Bone marrow (tissue), 2 donors: Measurements from ENCODE around the gene FILIP1.
A peak's percentile ranks its signal among the peaks of the same experiment; 100 is the strongest.

Experiments
- DNase-seq, 2 donors: peaks; one replicate each; lab custom pipeline; 2025; lab: John Stamatoyannopoulos, UW

Gene FILIP1

DNA sequence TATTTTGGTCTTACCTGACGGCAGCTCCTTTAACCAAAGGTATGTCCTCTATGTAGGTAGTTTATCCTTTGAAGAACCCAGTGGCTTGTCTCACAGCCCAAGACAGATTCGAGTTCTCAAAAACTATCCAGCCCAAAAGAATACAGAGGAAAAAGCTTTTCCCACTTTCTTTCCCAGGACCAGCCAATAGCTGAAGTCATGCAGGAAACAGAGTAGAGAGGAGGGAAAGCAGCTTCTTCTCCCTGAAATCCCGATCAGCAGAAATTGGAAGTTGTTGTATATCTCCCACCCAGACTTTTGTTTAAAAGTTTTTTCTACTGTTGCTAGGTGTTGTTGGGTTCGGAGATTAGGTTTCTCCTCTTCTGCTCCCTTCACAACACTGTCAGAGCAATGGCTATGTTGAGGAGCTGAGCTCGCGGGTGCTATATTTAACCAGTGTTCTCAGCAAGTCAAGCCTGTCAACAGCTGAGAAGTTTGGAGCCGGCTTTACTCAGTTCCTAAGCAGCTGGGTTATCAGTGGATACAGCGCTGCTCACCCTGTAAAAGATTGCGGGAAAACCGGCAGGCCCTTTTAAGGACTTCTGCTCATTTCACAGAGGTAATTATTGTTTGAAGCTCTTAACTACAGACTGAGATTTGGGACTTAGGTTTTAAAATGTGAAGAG is at the start of gene FILIP1:
Gene FILIP1, minus strand, starts transcription at position 401 of the 665 bp plus-strand sequence. CDS start 78,828 bp downstream, outside the sequence.
- no peak for DNase-seq

GRCh38 chr6:75543311-75543710 is 49.7 kb upstream of the FILIP1 start:
- no peak for DNase-seq

DNA sequence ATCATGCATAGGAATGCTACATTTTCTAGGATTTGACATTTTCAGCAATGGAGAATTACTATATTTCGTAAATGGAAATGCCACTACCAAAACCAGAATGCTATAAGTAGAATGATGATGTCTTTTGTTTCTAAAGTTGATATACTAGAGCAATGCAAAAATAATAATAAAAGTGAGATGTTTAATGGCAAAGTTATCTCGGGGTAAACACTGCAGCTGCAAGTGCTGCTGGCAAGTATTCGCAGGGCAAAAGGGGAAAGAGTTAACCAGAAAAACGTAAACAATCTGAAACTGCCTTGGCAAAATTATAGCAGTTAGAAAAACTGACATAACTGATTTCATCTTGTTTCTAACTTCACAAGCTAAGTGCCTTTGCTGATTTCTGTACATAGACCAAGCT is 45.5 kb upstream of the FILIP1 start:
- DNase-seq, result no peak

- DNase-seq, result no peak
These were observed 38.9 kb upstream of the FILIP1 start for GRCh38 chr6:75532521-75532920.

GRCh38 chr6:75531174-75531573 is 37.6 kb upstream of the FILIP1 start:
- DNase-seq, result no peak

DNA sequence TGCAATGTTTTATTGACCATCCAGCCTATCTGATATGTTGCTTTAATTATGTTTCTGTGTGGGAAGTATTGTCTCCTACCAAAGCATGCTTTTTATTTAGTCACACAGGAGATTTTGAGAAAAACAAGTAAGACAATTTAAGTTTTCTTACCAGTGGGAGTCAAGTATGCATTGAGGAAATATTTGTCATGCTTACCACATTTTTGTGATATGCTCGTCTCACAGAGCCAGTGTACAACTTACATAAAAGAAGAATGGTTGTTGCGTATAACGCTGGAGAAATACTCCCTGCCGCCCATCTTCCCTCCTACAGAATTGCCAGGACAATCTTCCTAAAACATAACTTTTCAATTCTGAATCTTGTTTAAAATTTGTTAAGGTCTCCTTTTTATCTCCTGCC is 37.1 kb upstream of the FILIP1 start:
- DNase-seq, result no peak

DNA sequence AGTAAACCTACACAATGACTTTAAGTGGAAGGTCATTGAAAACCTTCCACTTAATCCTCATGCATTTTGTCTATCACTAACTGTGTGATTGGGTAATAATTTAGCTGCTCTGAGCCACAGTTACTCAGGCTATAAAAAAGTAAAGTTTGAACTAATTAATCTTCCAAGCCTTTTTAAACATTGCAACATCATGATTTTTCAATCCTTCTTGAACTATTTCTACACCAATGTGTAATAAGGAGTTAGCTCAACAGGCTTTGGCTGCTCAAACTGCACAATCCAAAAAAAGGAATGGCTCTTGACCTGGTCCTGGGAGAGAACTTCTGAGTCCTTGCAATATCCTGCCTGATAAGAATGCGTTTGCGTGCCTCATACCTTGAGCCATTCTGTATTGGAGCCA is 34.8 kb upstream of the FILIP1 start:
- DNase-seq, result no peak

DNA sequence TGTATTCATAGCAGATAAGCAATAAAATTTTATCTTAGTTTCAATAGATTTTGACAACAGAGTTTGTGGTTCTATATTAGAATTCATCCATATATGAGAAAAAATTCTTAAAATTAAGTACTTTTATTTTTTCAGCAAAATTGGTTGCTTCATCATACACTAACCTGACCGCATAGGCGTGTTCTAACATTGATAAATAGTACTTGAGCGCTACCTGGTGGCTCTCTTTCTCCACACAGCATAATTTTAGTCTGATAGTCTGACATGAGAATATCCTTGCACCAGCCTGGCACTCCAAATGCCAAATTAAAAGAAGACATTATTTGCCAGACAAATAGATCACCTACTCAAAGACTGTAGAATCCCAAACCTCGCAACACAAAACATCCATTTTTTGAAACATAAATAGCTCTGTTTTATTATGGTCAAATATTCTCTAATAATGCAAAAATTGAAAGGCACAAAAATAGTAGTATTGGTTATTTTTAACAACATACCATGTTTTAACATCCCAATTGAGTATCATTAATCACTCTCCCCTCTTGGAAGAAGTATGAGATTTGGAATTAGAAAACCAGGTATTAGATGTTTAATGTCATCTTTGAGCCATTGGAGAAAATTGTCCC is 33.0 kb upstream of the FILIP1 start:
- peak in 1 of 2 donors; percentile 74 for DNase-seq

GRCh38 chr6:75525682-75526081 is 32.1 kb upstream of the FILIP1 start:
- no peak for DNase-seq

GRCh38 chr6:75524322-75524972 is 30.8 kb upstream of the FILIP1 start:
- DNase-seq, result no peak

- DNase-seq, result no peak
These were observed 23.2 kb upstream of the FILIP1 start for GRCh38 chr6:75516757-75517156.

GRCh38 chr6:75512591-75512990 is 19.0 kb upstream of the FILIP1 start:
- DNase-seq, result no peak

GRCh38 chr6:75505424-75505823 is 11.8 kb upstream of the FILIP1 start:
- no peak for DNase-seq

DNA sequence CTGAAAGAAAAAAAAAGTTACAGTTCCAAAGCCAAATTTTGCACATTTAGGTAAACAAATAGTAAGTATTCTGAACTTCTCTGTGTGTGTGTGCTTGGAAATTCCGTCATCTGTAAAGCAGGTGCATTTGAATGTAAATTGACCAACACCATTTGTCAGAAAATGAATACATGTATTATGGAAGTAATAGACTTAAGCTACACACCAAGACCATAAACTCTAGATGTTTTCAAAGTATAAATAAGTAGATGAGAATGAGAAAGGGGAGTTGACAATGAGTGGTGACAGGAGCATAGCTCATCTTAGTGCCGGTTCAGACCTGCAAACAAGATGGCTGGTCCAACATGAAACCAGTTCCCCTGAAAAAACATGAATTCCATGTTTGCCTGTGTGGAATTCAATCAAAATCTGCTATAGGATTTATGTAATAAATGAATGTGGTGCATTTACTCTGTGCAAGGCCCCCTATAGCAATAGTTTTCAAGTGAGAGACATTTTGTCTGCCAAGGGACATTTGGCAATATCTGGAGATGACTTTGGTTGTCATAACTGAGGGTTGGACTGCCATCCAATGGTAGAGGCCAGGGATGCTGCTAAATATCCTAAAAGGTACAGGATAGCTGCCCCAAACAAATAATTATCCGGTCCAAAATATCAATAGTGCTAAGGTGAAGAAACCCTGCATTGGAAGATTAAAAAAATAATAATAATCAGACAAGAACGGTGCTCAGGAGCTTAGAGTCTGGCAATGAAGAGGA is 11.0 kb upstream of the FILIP1 start:
- no peak for DNase-seq

GRCh38 chr6:75503291-75503690 is 9.7 kb upstream of the FILIP1 start:
- DNase-seq, result no peak

DNA sequence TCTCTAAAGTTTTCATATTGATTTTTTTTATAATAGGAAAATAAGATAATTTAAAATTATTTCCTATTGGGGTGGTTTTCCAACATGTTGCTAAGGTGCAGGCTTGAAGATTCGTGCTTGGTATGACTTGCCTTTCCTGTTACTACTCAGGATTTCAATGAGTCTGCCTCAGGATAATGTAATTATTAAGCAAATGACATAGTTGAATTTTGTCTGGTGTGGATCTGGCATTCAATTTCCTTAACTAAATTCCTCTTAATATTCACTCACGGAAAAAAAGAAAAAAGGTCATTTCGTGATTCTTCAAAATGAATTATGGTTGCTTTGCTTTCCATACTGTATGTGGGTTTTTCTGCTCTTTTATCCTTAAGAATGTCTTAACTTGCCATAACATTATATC is 9.3 kb upstream of the FILIP1 start:
- no peak for DNase-seq

DNA sequence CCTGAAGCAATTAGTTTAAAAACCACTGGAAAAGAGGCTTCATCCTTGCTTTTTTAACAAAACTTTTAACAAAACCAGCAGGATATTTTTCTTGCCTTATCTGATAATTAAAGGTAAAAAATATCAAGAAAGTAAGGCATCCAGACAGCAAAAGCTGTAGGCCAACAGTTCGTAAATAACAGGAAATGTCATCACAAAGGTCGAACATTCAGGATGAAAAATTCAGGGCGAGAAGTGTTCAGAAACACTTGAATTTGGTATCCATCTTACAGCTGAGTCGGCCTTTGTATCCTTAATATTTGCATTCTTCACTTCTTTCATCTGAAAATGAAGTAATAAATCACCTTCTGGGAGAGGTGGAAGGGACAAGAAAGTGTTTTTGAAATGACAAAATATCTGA is 8.2 kb upstream of the FILIP1 start:
- DNase-seq, result no peak

GRCh38 chr6:75499640-75500039 is 6.0 kb upstream of the FILIP1 start:
- DNase-seq, result no peak

DNA sequence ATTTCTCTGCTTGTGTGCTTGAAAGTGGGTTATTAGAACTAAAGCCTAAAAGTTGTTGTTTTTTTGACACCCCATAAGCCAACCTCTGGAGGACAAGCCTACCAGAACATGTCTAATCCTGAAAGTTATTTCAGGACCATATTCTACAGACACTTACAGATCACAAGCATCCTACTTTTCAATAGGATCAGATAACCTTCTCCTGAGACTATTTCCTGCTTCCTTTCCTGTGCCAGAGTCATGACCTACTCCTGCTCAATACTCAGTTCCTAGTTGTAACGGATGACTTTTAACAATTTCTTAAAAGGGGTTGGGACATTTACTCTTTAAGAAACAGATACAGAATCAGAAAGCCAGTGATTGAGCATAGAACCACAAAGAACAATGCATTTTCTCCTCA is 5.3 kb upstream of the FILIP1 start:
- no peak for DNase-seq

GRCh38 chr6:75497994-75498393 is 4.4 kb upstream of the FILIP1 start:
- no peak for DNase-seq

DNA sequence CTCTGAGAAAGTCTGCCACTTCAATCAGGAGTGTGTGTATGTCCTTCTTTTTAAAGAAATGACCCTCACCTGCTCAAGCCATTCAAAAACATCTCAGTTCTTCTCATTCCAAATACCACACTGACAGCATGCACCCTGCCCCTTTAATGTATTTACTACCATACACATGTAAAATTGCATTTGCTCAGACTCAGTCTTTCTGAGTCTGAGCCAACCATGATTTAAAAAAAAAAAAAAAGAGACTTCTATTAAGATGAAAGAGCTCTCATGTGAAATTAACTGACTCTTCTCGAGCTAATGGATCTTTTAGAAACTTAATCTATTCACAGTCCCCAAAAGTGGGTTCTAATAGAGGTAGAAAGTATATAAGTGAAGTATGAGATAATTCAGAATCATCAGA is 1.4 kb upstream of the FILIP1 start:
- DNase-seq, result no peak

- DNase-seq, result no peak
These were observed 690 bp upstream of the FILIP1 start for GRCh38 chr6:75494290-75494689.
